ENCODE results near the gene HIRA. TPM values are rescaled to one million over a fixed set of nuclear protein-coding genes. Genes with fewer than 3 reads are reported as not detected.
A peak's percentile ranks its signal among the peaks of the same experiment; 100 is the strongest.

Gene HIRA
- total and polyA plus RNA-seq, 9 of the 15 experiments (the other 6 are each of a cell fraction or from before 2014, with no cell fraction given): 0.96 to 132 (median 58.4) TPM

DNA sequence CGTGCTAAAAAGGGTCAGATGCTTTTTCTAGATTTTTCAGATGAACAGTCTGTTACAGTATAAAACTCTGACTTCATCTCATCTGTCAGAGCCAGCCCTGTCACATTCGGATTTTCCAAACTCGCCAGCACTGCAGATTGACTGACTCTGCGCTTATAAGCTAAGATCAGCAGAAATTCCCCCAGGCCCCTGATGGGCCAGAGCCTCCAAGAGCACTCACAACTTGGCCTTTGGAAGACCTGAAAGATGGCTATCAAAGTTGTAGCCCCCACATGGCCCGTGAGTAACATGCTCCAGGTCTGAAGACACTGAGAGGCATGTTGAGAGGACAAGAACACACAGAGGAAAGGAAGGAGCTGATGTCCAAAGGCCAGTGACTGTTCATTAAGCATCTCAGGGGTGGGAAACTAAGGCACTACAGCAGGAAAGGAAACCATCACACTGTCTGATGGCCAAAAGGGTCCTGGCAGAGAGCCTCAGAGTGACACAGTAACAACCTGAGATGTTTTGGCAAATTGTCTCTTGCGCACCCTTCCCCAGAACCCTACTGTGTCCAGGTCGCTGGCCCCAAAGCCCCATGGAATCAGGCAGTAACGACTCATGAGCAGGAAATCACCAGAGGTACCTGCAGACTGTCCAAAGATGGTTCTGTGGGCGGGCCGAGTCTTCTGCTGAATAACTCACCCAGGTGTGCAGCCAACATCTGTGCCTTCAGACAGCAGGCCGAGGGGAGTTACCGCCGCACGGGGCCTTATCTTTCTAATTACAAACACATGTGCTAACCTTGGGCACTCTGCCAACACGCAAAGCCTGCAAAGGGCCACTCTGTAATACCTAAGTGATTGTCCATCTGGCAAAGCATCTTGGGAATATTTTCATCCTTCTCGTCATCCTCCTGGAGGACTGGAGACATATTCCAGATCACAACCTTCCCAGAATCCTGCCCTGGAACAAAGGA lies 23.6 kb downstream of the HIRA start (continued):
- TF ChIP-seq ZNF79 (CRISPR knock-in tag; IDR thresholded peaks at IDR 0.05; ENCODE audit: low read depth): no peak
- no peak for TF ChIP-seq SRSF3 (IDR thresholded peaks at IDR 0.05; ENCODE audit: insufficient read depth, low read length)
- TF ChIP-seq HOXB6 (CRISPR knock-in tag; IDR thresholded peaks at IDR 0.05; ENCODE audit: borderline replicate concordance): no peak
- no peak for TF ChIP-seq SREBF2 (CRISPR knock-in tag; IDR thresholded peaks at IDR 0.05)
- TF ChIP-seq NFIC (IDR thresholded peaks at IDR 0.05): peak; percentile 100
- no peak for TF ChIP-seq GTF2F1 (IDR thresholded peaks at IDR 0.05; ENCODE audit: low read depth, low read length)
- TF ChIP-seq ZKSCAN8 (CRISPR knock-in tag; IDR thresholded peaks at IDR 0.05): peak; percentile 63; the same call in 1 of the 2 replicates
- no peak for TF ChIP-seq CBFA2T3 (IDR thresholded peaks at IDR 0.05)
- no peak for TF ChIP-seq EWSR1 (IDR thresholded peaks at IDR 0.05; ENCODE audit: borderline replicate concordance, low read depth, partially characterized antibody)
- no peak for TF ChIP-seq ATF4 (CRISPR knock-in tag; IDR thresholded peaks at IDR 0.05)
- TF ChIP-seq TCF15 (CRISPR knock-in tag; IDR thresholded peaks at IDR 0.05): no peak; the same call in 1 of the 2 replicates
- TF ChIP-seq TFE3 (CRISPR knock-in tag; IDR thresholded peaks at IDR 0.05): no peak
- no peak for TF ChIP-seq STAG1 (CRISPR knock-in tag; IDR thresholded peaks at IDR 0.05; ENCODE audit: borderline replicate concordance)
- TF ChIP-seq TAF7 (tag; IDR thresholded peaks at IDR 0.05): no peak
- TF ChIP-seq GMEB1 (CRISPR knock-in tag; IDR thresholded peaks at IDR 0.05): no peak
- 0 out of 2 replicates have a peak, but pooled peaks have one; percentile 34 for TF ChIP-seq KDM2B (CRISPR knock-in tag; IDR thresholded peaks at IDR 0.05)
- no peak for TF ChIP-seq CHD1 (IDR thresholded peaks at IDR 0.05; ENCODE audit: low read length)
- TF ChIP-seq ZNF224 (CRISPR knock-in tag; IDR thresholded peaks at IDR 0.05): no peak
- no peak for TF ChIP-seq PPARD (CRISPR knock-in tag; IDR thresholded peaks at IDR 0.05)
- TF ChIP-seq MTF1 (CRISPR knock-in tag; IDR thresholded peaks at IDR 0.05; ENCODE audit: borderline replicate concordance): no peak
- no peak for TF ChIP-seq FOXA1 (IDR thresholded peaks at IDR 0.05; ENCODE audit: borderline replicate concordance)
- TF ChIP-seq ZNF282 (CRISPR knock-in tag; IDR thresholded peaks at IDR 0.05): no peak
- TF ChIP-seq ERF (CRISPR knock-in tag; IDR thresholded peaks at IDR 0.05): no peak
- TF ChIP-seq ZSCAN32 (CRISPR knock-in tag; IDR thresholded peaks at IDR 0.05): no peak
- TF ChIP-seq ZNF444 (CRISPR knock-in tag; IDR thresholded peaks at IDR 0.05): no peak
